ENCODE data around the gene FAM222A.
A peak's percentile ranks its signal among the peaks of the same experiment; 100 is the strongest.

Gene FAM222A

DNA sequence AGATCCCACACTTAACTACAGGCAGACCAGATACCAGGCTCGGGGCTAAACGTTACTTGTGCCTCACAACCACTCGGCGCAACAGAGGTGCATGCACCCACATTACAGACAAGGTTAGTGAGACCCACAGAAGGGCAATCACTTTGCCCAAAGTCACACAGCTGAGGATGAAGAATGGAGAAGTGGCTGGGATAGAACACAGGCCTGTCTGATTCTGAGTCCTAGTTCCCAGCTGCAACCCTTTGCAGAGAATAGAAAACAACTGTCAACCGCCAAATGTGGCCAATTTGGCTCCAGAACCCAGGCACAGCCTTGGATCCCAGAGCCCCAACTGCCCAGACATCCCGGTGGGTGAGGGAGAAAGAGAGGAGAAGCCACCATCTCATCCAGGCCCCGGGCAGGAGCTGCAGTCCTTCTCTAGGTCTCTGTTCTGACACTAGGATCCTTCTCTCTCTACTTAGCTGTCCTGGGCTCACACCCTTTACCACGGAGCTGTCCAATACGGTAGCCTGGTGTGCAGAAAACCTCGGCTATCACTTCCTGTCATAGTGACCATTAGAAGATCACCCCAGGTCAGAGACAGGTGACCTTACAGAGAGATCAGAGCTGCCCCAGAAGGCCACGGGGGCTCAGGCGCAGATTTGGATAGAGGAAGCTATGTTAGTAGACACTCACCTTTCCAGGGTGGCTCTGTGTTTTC, 59.1 kb downstream of the FAM222A start:
- DNase-seq (ENCODE audit: low read depth) = no peak
- TF ChIP-seq, protein P1, sequence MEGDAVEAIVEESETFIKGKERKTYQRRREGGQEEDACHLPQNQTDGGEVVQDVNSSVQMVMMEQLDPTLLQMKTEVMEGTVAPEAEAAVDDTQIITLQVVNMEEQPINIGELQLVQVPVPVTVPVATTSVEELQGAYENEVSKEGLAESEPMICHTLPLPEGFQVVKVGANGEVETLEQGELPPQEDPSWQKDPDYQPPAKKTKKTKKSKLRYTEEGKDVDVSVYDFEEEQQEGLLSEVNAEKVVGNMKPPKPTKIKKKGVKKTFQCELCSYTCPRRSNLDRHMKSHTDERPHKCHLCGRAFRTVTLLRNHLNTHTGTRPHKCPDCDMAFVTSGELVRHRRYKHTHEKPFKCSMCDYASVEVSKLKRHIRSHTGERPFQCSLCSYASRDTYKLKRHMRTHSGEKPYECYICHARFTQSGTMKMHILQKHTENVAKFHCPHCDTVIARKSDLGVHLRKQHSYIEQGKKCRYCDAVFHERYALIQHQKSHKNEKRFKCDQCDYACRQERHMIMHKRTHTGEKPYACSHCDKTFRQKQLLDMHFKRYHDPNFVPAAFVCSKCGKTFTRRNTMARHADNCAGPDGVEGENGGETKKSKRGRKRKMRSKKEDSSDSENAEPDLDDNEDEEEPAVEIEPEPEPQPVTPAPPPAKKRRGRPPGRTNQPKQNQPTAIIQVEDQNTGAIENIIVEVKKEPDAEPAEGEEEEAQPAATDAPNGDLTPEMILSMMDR (IDR thresholded peaks at IDR 0.05; ENCODE audit: control insufficient read depth, insufficient read depth, low read depth, low read length, missing control alignments) = no peak
- H3K4me3 ChIP-seq (ENCODE audit: control insufficient read depth, low read depth, low read length) = no peak overlapping the region

DNA sequence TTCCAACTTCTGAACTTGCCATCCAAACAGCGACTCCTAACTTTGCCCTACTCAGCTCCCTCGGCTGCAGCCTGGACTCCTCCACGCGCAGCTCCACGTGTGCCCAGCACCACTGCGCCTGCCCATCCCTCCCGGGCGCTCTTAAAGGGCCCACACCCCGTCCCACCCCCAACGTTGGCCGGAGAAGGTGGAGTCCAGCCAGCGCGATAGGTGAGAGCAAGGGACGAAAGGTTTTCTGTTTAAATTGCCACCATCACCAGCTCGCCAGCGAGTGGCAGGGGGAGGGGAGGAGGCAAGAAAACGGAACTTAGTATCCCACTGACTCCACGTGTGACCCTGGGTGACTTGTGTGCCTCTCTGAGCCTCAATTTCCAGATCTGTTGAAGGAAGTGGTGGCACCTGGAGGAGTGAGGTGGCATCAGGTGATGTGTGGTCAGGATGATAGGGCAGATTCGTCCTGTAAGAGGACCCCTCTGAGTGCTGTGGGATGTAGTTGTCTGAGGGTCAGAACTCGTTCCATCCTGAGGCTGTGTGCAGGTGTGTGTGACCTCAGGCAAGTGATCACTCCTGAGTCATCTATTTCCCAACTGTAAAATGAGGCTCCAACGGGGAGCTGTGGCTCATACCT, 59.9 kb downstream of the FAM222A start:
- TF ChIP-seq, protein P1 (IDR thresholded peaks at IDR 0.05; ENCODE audit: control insufficient read depth, insufficient read depth, low read depth, low read length, missing control alignments) = no peak
- no peak for DNase-seq (ENCODE audit: low read depth)
- peak overlapping the region; percentile 12 for H3K4me3 ChIP-seq (ENCODE audit: control insufficient read depth, low read depth, low read length)

- no peak for DNase-seq (ENCODE audit: low read depth)
- TF ChIP-seq, protein P1 (IDR thresholded peaks at IDR 0.05; ENCODE audit: control insufficient read depth, insufficient read depth, low read depth, low read length, missing control alignments) = peak; percentile 95
- no peak overlapping the region for H3K4me3 ChIP-seq (ENCODE audit: control insufficient read depth, low read depth, low read length)
Measured at GRCh38 chr12:109775172-109775881, 61.7 kb downstream of the FAM222A start.

- DNase-seq (ENCODE audit: low read depth) = no peak
- H3K4me3 ChIP-seq (ENCODE audit: control insufficient read depth, low read depth, low read length) = no peak overlapping the region
- TF ChIP-seq, protein P1 (IDR thresholded peaks at IDR 0.05; ENCODE audit: control insufficient read depth, insufficient read depth, low read depth, low read length, missing control alignments) = no peak
Measured at GRCh38 chr12:109776624-109777023, 63.0 kb downstream of the FAM222A start.

GRCh38 chr12:109777544-109777943, 63.9 kb downstream of the FAM222A start:
- no peak overlapping the region for H3K4me3 ChIP-seq (ENCODE audit: control insufficient read depth, low read depth, low read length)
- TF ChIP-seq, protein P1 (IDR thresholded peaks at IDR 0.05; ENCODE audit: control insufficient read depth, insufficient read depth, low read depth, low read length, missing control alignments) = no peak
- DNase-seq (ENCODE audit: low read depth) = no peak

- TF ChIP-seq, protein P1 (IDR thresholded peaks at IDR 0.05; ENCODE audit: control insufficient read depth, insufficient read depth, low read depth, low read length, missing control alignments) = no peak
- no peak for DNase-seq (ENCODE audit: low read depth)
- H3K4me3 ChIP-seq (ENCODE audit: control insufficient read depth, low read depth, low read length) = no peak overlapping the region
Measured at GRCh38 chr12:109778684-109779083, 65.1 kb downstream of the FAM222A start.
